HEK293 (cell line): Measurements from ENCODE around the gene CWH43.

ENCODE experiments used
- CTCF ChIA-PET: fragments of 350-600 bp; formaldehyde crosslinking; extraction: SDS; loops from one replicate; lab custom pipeline; 2021; ENCODE audit warnings: antibody characterized with exemption; lab: Yijun Ruan, JAX
- POLR2A ChIA-PET: fragments of 300-600 bp; formaldehyde crosslinking; extraction: SDS; loops from one replicate; lab custom pipeline; 2020; ENCODE audit warnings: antibody characterized with exemption, inconsistent platforms; lab: Yijun Ruan, JAX
- H3K27ac ChIP-seq: fragments of 200-500 bp; sonication (Bioruptor generic); 2 replicates; pipeline ENCODE4 v1.5.1; 2014; ENCODE audit warnings: low read depth, low read length, control low read depth, inconsistent platforms; ENCODE audit errors: extremely low read depth
- H3K36me3 ChIP-seq, 2 experiments: fragments of 200-500 bp in 1 of 2; sonication (Bioruptor generic) in 1 of 2; 1 replicate in 1 of 2; 2 replicates in 1 of 2; pipeline ENCODE4 v1.5.1; 2014 to 2017; ENCODE audit warnings: inconsistent platforms in 2 of 2, low read length in 2 of 2; ENCODE audit not compliant: control insufficient read depth in 2 of 2, insufficient read depth in 1 of 2
- H3K4me1 ChIP-seq: fragments of 200-500 bp; sonication (Bioruptor generic); 2 replicates; pipeline ENCODE4 v1.5.1; 2014; ENCODE audit warnings: mild to moderate bottlenecking, low read length, inconsistent platforms; ENCODE audit not compliant: control insufficient read depth, insufficient read depth
- H3K4me3 ChIP-seq: 2 replicates; pipeline ENCODE4 v1.5.1; 2011; ENCODE audit warnings: low read depth, mild to moderate bottlenecking, control low read depth, low read length, moderate library complexity
- H3K9me3 ChIP-seq: fragments of 200-500 bp; sonication (Bioruptor generic); 2 replicates; pipeline ENCODE4 v1.5.1; 2014; ENCODE audit warnings: low read depth, low read length, inconsistent platforms; ENCODE audit not compliant: control insufficient read depth, insufficient read depth
- BCL11B ChIP-seq: fragments of 450-650 bp; formaldehyde crosslinking; IDR thresholded peaks from 2 replicates; pipeline ENCODE4 v1.5.1; 2016; ENCODE audit warnings: low read depth, missing biosample characterization, missing genetic modification characterization
- BCL6B ChIP-seq: fragments of 450-650 bp; formaldehyde crosslinking; IDR thresholded peaks from 2 replicates; pipeline ENCODE4 v1.5.1; 2017; ENCODE audit warnings: missing biosample characterization, missing genetic modification characterization
- GLIS1 ChIP-seq: fragments of 450-650 bp; formaldehyde crosslinking; IDR thresholded peaks from 2 replicates; pipeline ENCODE4 v1.5.1; 2016; ENCODE audit warnings: missing biosample characterization, missing genetic modification characterization
- HOXA7 ChIP-seq: sonication (generic); formaldehyde crosslinking; IDR thresholded peaks from 2 replicates; pipeline ENCODE4 v1.8.1; 2022; ENCODE audit warnings: missing genetic modification reagents, borderline replicate concordance
- HOXC10 ChIP-seq: sonication (generic); formaldehyde crosslinking; IDR thresholded peaks from 2 replicates; pipeline ENCODE4 v1.8.1; 2023; ENCODE audit warnings: mild to moderate bottlenecking, missing genetic modification reagents
- KLF9 ChIP-seq: fragments of 450-650 bp; formaldehyde crosslinking; IDR thresholded peaks from 2 replicates; pipeline ENCODE4 v1.5.1; 2016; ENCODE audit warnings: missing biosample characterization, missing genetic modification characterization, low read depth
- SALL2 ChIP-seq: fragments of 450-650 bp; formaldehyde crosslinking; IDR thresholded peaks from 2 replicates; pipeline ENCODE4 v1.5.0; 2017; ENCODE audit warnings: missing biosample characterization, mild to moderate bottlenecking, missing genetic modification characterization, borderline replicate concordance
- ZBTB1 ChIP-seq: fragments of 450-650 bp; formaldehyde crosslinking; IDR thresholded peaks from 2 replicates; pipeline ENCODE4 v1.5.1; 2016; ENCODE audit warnings: missing biosample characterization, missing genetic modification characterization
- ZBTB48 ChIP-seq: fragments of 450-650 bp; formaldehyde crosslinking; IDR thresholded peaks from 2 replicates; pipeline ENCODE4 v1.5.1; 2016; ENCODE audit warnings: missing biosample characterization, missing genetic modification characterization
- ZFP69B ChIP-seq: fragments of 450-650 bp; formaldehyde crosslinking; IDR thresholded peaks from 2 replicates; pipeline ENCODE4 v1.5.1; 2016; ENCODE audit warnings: missing biosample characterization, missing genetic modification characterization
- ZNF112 ChIP-seq: fragments of 450-650 bp; formaldehyde crosslinking; IDR thresholded peaks from 2 replicates; pipeline ENCODE4 v1.5.0; 2017; ENCODE audit warnings: missing biosample characterization, missing genetic modification characterization
- ZNF16 ChIP-seq: fragments of 450-650 bp; formaldehyde crosslinking; IDR thresholded peaks from 2 replicates; pipeline ENCODE4 v1.5.1; 2016; ENCODE audit warnings: low read depth, missing biosample characterization, missing genetic modification characterization
- ZNF214 ChIP-seq: fragments of 450-650 bp; formaldehyde crosslinking; IDR thresholded peaks from 2 replicates; pipeline ENCODE4 v1.5.1; 2017; ENCODE audit warnings: missing biosample characterization, mild to moderate bottlenecking, missing genetic modification characterization, borderline replicate concordance
- ZNF223 ChIP-seq: fragments of 450-650 bp; formaldehyde crosslinking; IDR thresholded peaks from 2 replicates; pipeline ENCODE4 v1.5.1; 2016; ENCODE audit warnings: missing biosample characterization, missing genetic modification characterization
- ZNF350 ChIP-seq: fragments of 450-650 bp; formaldehyde crosslinking; IDR thresholded peaks from 2 replicates; pipeline ENCODE4 v1.5.0; 2017; ENCODE audit warnings: missing biosample characterization, mild to moderate bottlenecking, missing genetic modification characterization
- ZNF37A ChIP-seq: fragments of 450-650 bp; IDR thresholded peaks from 2 replicates; pipeline ENCODE4 v1.5.1; 2018; ENCODE audit warnings: missing biosample characterization, missing genetic modification characterization
- ZNF596 ChIP-seq: fragments of 450-650 bp; IDR thresholded peaks from 2 replicates; pipeline ENCODE4 v1.5.0; 2018; ENCODE audit warnings: missing biosample characterization, mild to moderate bottlenecking, missing genetic modification characterization, moderate library complexity
- ZXDB ChIP-seq: fragments of 450-650 bp; formaldehyde crosslinking; IDR thresholded peaks from 2 replicates; pipeline ENCODE4 v1.5.1; 2016; ENCODE audit warnings: missing biosample characterization, missing genetic modification characterization
- TF ChIP-seq, protein P1 (sequence below): fragments of 450-650 bp; formaldehyde crosslinking; IDR thresholded peaks from 2 replicates; pipeline ENCODE4 v1.5.1; 2016; ENCODE audit warnings: missing biosample characterization, missing genetic modification characterization
- TF ChIP-seq, protein P2 (sequence below): fragments of 450-650 bp; formaldehyde crosslinking; IDR thresholded peaks from 2 replicates; pipeline ENCODE4 v1.5.1; 2016; ENCODE audit warnings: missing biosample characterization, missing genetic modification characterization
- TF ChIP-seq, protein P3 (sequence below): fragments of 450-650 bp; formaldehyde crosslinking; IDR thresholded peaks from 2 replicates; pipeline ENCODE4 v1.5.1; 2016; ENCODE audit warnings: missing biosample characterization, missing genetic modification characterization, borderline replicate concordance

CWH43 gene

GRCh38 chr4:48947731-48948130, 38.3 kb upstream of the CWH43 start:
- TF ChIP-seq ZFP69B (tag by site-specific recombination) (no peak), HOXA7 (CRISPR knock-in tag) (no peak), HOXC10 (CRISPR knock-in tag) (no peak)
- TF ChIP-seq, protein P1, sequence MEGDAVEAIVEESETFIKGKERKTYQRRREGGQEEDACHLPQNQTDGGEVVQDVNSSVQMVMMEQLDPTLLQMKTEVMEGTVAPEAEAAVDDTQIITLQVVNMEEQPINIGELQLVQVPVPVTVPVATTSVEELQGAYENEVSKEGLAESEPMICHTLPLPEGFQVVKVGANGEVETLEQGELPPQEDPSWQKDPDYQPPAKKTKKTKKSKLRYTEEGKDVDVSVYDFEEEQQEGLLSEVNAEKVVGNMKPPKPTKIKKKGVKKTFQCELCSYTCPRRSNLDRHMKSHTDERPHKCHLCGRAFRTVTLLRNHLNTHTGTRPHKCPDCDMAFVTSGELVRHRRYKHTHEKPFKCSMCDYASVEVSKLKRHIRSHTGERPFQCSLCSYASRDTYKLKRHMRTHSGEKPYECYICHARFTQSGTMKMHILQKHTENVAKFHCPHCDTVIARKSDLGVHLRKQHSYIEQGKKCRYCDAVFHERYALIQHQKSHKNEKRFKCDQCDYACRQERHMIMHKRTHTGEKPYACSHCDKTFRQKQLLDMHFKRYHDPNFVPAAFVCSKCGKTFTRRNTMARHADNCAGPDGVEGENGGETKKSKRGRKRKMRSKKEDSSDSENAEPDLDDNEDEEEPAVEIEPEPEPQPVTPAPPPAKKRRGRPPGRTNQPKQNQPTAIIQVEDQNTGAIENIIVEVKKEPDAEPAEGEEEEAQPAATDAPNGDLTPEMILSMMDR (tag by site-specific recombination), result no peak
- Histone ChIP-seq H3K36me3 (no peaks in the 10 kb centered on the region), H3K4me1 (no peaks in the 10 kb centered on the region), H3K27ac (no peak overlapping the region), H3K9me3 (no peaks in the 10 kb centered on the region), H3K4me3 (no peak overlapping the region)
- ChIA-PET CTCF (no interaction called here), POLR2A (no interaction called here)

DNA sequence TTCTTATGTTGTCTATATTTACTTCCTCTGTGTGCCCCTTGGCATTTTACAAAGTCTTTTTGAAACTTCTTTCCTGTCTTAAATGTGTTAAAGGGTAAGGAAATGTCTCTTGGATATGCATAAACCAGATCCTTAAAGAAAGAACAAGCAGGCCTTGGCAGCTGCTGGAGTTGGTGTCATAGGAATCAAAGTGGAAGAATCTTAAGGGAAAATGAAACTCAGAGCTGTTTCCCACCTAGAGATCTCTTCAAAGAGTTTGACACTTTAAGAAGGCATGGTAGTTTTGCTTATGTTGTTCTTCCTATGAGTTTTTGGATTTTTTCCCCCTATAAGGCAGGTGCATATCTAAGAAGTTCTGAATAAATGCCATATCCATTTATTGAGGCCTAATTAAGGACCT, 37.0 kb upstream of the CWH43 start:
- CTCF ChIA-PET, result no interaction called here
- no peaks in the 10 kb centered on the region for H3K36me3 ChIP-seq
- H3K4me1 ChIP-seq, result no peaks in the 10 kb centered on the region
- H3K27ac ChIP-seq, result no peak overlapping the region
- H3K9me3 ChIP-seq, result no peaks in the 10 kb centered on the region
- TF ChIP-seq ZBTB48 (tag by site-specific recombination) (no peak), BCL11B (tag by site-specific recombination) (no peak), ZNF16 (tag by site-specific recombination) (no peak), ZNF596 (no peak), BCL6B (tag by site-specific recombination) (no peak), ZNF350 (tag by site-specific recombination) (no peak), ZNF112 (tag by site-specific recombination) (no peak), ZNF214 (tag by site-specific recombination) (no peak), ZXDB (tag by site-specific recombination) (no peak), KLF9 (tag by site-specific recombination) (no peak), ZNF37A (tag by site-specific recombination) (no peak), ZBTB1 (tag by site-specific recombination) (no peak), ZNF223 (tag by site-specific recombination) (no peak), SALL2 (tag by site-specific recombination) (no peak), GLIS1 (no peak)
- TF ChIP-seq, protein P2, sequence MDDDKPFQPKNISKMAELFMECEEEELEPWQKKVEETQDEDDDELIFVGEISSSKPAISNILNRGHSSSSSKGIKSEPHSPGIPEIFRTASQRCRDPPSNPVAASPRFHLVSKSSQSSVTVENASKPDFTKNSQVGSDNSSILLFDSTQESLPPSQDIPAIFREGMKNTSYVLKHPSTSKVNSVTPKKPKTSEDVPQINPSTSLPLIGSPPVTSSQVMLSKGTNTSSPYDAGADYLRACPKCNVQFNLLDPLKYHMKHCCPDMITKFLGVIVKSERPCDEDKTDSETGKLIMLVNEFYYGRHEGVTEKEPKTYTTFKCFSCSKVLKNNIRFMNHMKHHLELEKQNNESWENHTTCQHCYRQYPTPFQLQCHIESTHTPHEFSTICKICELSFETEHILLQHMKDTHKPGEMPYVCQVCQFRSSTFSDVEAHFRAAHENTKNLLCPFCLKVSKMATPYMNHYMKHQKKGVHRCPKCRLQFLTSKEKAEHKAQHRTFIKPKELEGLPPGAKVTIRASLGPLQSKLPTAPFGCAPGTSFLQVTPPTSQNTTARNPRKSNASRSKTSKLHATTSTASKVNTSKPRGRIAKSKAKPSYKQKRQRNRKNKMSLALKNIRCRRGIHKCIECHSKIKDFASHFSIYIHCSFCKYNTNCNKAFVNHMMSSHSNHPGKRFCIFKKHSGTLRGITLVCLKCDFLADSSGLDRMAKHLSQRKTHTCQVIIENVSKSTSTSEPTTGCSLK (tag by site-specific recombination), result no peak
- TF ChIP-seq, protein P3, sequence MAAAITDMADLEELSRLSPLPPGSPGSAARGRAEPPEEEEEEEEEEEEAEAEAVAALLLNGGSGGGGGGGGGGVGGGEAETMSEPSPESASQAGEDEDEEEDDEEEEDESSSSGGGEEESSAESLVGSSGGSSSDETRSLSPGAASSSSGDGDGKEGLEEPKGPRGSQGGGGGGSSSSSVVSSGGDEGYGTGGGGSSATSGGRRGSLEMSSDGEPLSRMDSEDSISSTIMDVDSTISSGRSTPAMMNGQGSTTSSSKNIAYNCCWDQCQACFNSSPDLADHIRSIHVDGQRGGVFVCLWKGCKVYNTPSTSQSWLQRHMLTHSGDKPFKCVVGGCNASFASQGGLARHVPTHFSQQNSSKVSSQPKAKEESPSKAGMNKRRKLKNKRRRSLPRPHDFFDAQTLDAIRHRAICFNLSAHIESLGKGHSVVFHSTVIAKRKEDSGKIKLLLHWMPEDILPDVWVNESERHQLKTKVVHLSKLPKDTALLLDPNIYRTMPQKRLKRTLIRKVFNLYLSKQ (tag by site-specific recombination), result no peak
- TF ChIP-seq, protein P1 (tag by site-specific recombination), result no peak
- TF ChIP-seq, all 188 proteins: peak for 0
- H3K4me3 ChIP-seq, result no peak overlapping the region
- POLR2A ChIA-PET, result no interaction called here
